CD4-positive, CD25-positive, alpha-beta regulatory T cell (primary cell): ENCODE data around the gene EMC8. TPM values are rescaled to one million over a fixed set of nuclear protein-coding genes. Genes with fewer than 3 reads are reported as not detected.

ENCODE experiments used
- ATAC-seq, 2 donors: fragments of 150-1000 bp; cut with Tn5 transposase; one replicate each; pipeline ENCODE4 v1.10.0; 2021; ENCODE audit warnings: low read depth in 2 of 2, moderate number of reproducible peaks in 2 of 2, moderate library complexity in 1 of 2
- DNase-seq, 3 donors: peaks; one replicate each; pipeline versions ENCODE4 v3.0.0 to v3.0.0-alpha.2; 2012 to 2022; ENCODE audit warnings: mixed read lengths in 1 of 3
- H3K27ac ChIP-seq: one replicate; pipeline ENCODE4 v1.7.0; 2013; ENCODE audit warnings: mild to moderate bottlenecking, low read length; ENCODE audit not compliant: insufficient read depth, poor library complexity, severe bottlenecking
- H3K27me3 ChIP-seq: one replicate; pipeline ENCODE4 v1.7.0; 2013; ENCODE audit warnings: low read length; ENCODE audit not compliant: control insufficient read depth, insufficient read depth
- H3K36me3 ChIP-seq: one replicate; pipeline ENCODE4 v1.7.0; 2013; ENCODE audit warnings: mild to moderate bottlenecking, low read length, moderate library complexity; ENCODE audit not compliant: control insufficient read depth, insufficient read depth
- H3K4me1 ChIP-seq: 2 replicates; pipeline ENCODE4 v1.7.0; 2013; ENCODE audit warnings: mild to moderate bottlenecking, low read length; ENCODE audit not compliant: insufficient read depth, control insufficient read depth, poor library complexity, severe bottlenecking
- H3K4me3 ChIP-seq: one replicate; pipeline ENCODE4 v1.7.0; 2013; ENCODE audit warnings: low read depth, mild to moderate bottlenecking, low read length, moderate library complexity
- H3K9me3 ChIP-seq, 2 experiments: 1 replicate in 1 of 2; 2 replicates in 1 of 2; pipeline ENCODE4 v1.7.0; 2013; ENCODE audit warnings: low read length in 2 of 2, mild to moderate bottlenecking in 1 of 2, moderate library complexity in 1 of 2; ENCODE audit not compliant: control insufficient read depth in 2 of 2
- H3K27ac Mint-ChIP-seq, 3 donors: one replicate each; pipeline ENCODE4 v1.8.0; 2020 to 2022; ENCODE audit warnings: mild to moderate bottlenecking in 3 of 3, mixed read lengths in 3 of 3, moderate library complexity in 2 of 3
- H3K27me3 Mint-ChIP-seq: one replicate; pipeline ENCODE4 v1.8.0; 2022; ENCODE audit warnings: mild to moderate bottlenecking, mixed read lengths
- H3K36me3 Mint-ChIP-seq: one replicate; pipeline ENCODE4 v1.8.0; 2020; ENCODE audit warnings: mixed read lengths
- H3K4me1 Mint-ChIP-seq, 4 donors: one replicate each; pipeline ENCODE4 v1.8.0; 2020 to 2022; ENCODE audit warnings: mixed read lengths in 4 of 4, mild to moderate bottlenecking in 1 of 4
- H3K4me3 Mint-ChIP-seq, 4 donors: one replicate each; pipeline ENCODE4 v1.8.0; 2020 to 2022; ENCODE audit warnings: mild to moderate bottlenecking in 4 of 4, mixed read lengths in 4 of 4, moderate library complexity in 3 of 4
- H3K9me3 Mint-ChIP-seq, 7 donors: one replicate each; pipeline ENCODE4 v1.8.0; 2020 to 2022; ENCODE audit warnings: mixed read lengths in 7 of 7, mild to moderate bottlenecking in 3 of 7, moderate library complexity in 2 of 7
- polyA plus RNA-seq, 4 donors: library from polyadenylated mRNA; unstranded; fragments of 300-500 nt; fragmentation: Illumina TruSeq; gene quantifications; one replicate each; pipeline ENCODE4 v1.2.3, GENCODE V29; 2021
- total RNA-seq: library from RNA; stranded (reverse); gene quantifications from one replicate; pipeline ENCODE4 v1.2.3, GENCODE V29; 2022

Gene EMC8
- total and polyA plus RNA-seq, 5 donors from 2014 or later = 23.7 to 36.9 (median 28.8) TPM

- no peak for DNase-seq
- no peaks in the 10 kb centered on the region for H3K27me3 ChIP-seq
- Mint-ChIP-seq H3K36me3 (peaks cover 50% of the 10 kb centered on the region), H3K4me1 (peaks cover 9 to 38% (median 34%) of the 10 kb centered on the region in 4 donors), H3K4me3 (no peak overlapping the region), H3K27me3 (no peaks in the 10 kb centered on the region), H3K27ac (peak overlapping the region in 1 of 3 donors; percentile 71), H3K9me3 (peaks cover 0 to 3% (median 0%) of the 10 kb centered on the region in 7 donors)
- no peaks in the 10 kb centered on the region for H3K9me3 ChIP-seq
- peaks cover 62% of the 10 kb centered on the region for H3K36me3 ChIP-seq
- no peak overlapping the region for H3K4me3 ChIP-seq
- H3K4me1 ChIP-seq = no peaks in the 10 kb centered on the region
- ATAC-seq = no peak
- no peak overlapping the region for H3K27ac ChIP-seq
Measured at GRCh38 chr16:85788819-85789218, 10.5 kb downstream of the EMC8 start.

GRCh38 chr16:85785927-85786326, 13.4 kb downstream of the EMC8 start:
- DNase-seq = no peak
- H3K9me3 Mint-ChIP-seq = no peaks in the 10 kb centered on the region
- no peaks in the 10 kb centered on the region for H3K27me3 Mint-ChIP-seq
- no peak overlapping the region for H3K4me3 Mint-ChIP-seq
- H3K27ac Mint-ChIP-seq = peak overlapping the region in 1 of 3 donors; percentile 59
- H3K36me3 Mint-ChIP-seq = peaks cover 38% of the 10 kb centered on the region
- Histone ChIP-seq H3K27ac (no peak overlapping the region), H3K9me3 (no peaks in the 10 kb centered on the region), H3K4me3 (no peak overlapping the region), H3K27me3 (no peaks in the 10 kb centered on the region), H3K4me1 (no peaks in the 10 kb centered on the region), H3K36me3 (peaks cover 48% of the 10 kb centered on the region)
- ATAC-seq = no peak
- H3K4me1 Mint-ChIP-seq = peaks cover 9 to 23% (median 20%) of the 10 kb centered on the region in 4 donors

GRCh38 chr16:85784813-85785212, 14.5 kb downstream of the EMC8 start:
- no peaks in the 10 kb centered on the region for H3K27me3 Mint-ChIP-seq
- Histone ChIP-seq H3K4me1 (no peaks in the 10 kb centered on the region), H3K9me3 (no peaks in the 10 kb centered on the region), H3K27ac (no peak overlapping the region), H3K36me3 (peaks cover 58% of the 10 kb centered on the region), H3K27me3 (no peaks in the 10 kb centered on the region), H3K4me3 (no peak overlapping the region)
- DNase-seq (no peak), ATAC-seq (no peak)
- no peak overlapping the region for H3K4me3 Mint-ChIP-seq
- no peak overlapping the region for H3K27ac Mint-ChIP-seq
- no peaks in the 10 kb centered on the region for H3K9me3 Mint-ChIP-seq
- peaks cover 46% of the 10 kb centered on the region for H3K36me3 Mint-ChIP-seq
- H3K4me1 Mint-ChIP-seq = peaks cover 0 to 14% (median 10%) of the 10 kb centered on the region in 4 donors

DNA sequence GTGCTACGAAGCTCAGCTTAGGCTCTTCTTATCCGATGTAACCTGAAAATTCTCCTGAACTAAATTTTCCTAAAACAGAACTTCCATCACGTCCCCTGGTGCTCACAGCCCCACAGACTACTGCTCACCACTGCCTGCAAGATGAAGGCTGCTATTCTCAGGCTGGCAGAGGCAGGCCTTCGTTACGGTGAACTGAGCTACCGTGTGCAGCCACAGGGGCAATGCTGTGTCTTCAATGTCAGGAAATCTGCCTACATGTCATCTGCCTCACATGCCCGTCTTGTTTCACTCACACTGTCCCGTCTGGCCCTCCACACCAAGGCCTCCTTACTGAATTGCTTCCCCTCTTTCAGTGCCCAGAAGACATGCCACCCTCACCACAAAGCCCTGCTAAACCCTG, 15.9 kb downstream of the EMC8 start:
- no peaks in the 10 kb centered on the region for H3K27me3 Mint-ChIP-seq
- H3K36me3 Mint-ChIP-seq = peaks cover 48% of the 10 kb centered on the region
- peaks cover 64% of the 10 kb centered on the region for H3K36me3 ChIP-seq
- H3K4me1 Mint-ChIP-seq = peaks cover 0 to 12% (median 5%) of the 10 kb centered on the region in 4 donors
- H3K4me3 ChIP-seq = no peak overlapping the region
- no peak overlapping the region for H3K27ac ChIP-seq
- no peaks in the 10 kb centered on the region for H3K9me3 ChIP-seq
- H3K9me3 Mint-ChIP-seq = no peaks in the 10 kb centered on the region
- H3K27ac Mint-ChIP-seq = peak overlapping the region in 1 of 3 donors; percentile 13
- no peaks in the 10 kb centered on the region for H3K4me1 ChIP-seq
- no peak overlapping the region for H3K4me3 Mint-ChIP-seq
- H3K27me3 ChIP-seq = no peaks in the 10 kb centered on the region
- ATAC-seq = no peak
- DNase-seq = no peak

GRCh38 chr16:85782451-85782850, 16.9 kb downstream of the EMC8 start:
- H3K27me3 Mint-ChIP-seq = no peaks in the 10 kb centered on the region
- DNase-seq (no peak), ATAC-seq (no peak)
- no peaks in the 10 kb centered on the region for H3K27me3 ChIP-seq
- H3K4me3 ChIP-seq = no peak overlapping the region
- H3K9me3 ChIP-seq = no peaks in the 10 kb centered on the region
- H3K36me3 ChIP-seq = peaks cover 62% of the 10 kb centered on the region
- H3K4me1 ChIP-seq = no peaks in the 10 kb centered on the region
- H3K9me3 Mint-ChIP-seq = no peaks in the 10 kb centered on the region
- no peak overlapping the region for H3K27ac ChIP-seq
- H3K4me3 Mint-ChIP-seq = no peak overlapping the region
- peak overlapping the region in 2 of 3 donors; percentile 42 to 68 for H3K27ac Mint-ChIP-seq
- H3K36me3 Mint-ChIP-seq = peaks cover 51% of the 10 kb centered on the region
- peaks cover 0 to 12% (median 2%) of the 10 kb centered on the region in 4 donors for H3K4me1 Mint-ChIP-seq

DNA sequence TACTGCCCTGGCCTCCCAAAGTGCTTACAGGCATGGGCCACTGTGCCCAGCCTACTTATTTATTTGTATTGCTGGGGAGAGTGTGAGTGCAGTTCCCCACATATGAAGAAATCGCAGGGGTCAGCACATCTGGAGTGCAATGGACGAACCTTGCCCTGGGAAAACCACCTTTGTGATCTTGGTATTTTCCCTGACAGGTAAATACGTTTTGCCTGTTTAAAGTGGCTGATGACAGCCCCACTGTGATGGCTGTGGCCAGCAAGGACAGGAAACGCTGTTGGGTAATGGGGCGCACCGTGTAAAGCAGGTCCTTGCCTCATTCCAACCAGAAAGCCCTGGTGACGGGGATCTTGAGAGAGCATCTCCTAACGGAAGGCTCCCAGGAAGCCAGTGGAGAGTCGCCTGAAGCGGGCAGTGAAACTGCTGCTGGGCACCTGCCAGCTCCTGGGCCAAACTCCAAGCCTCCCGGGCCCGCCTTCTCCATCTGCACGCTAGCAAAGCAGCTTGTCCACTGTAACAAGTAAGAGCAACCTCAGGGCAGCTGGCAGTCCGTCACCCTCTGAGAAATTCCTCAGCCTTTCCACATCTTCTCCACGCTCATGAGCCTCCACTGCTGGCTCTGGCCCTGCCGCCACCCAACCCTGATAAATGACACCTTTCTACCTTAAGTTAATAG, 17.5 kb downstream of the EMC8 start:
- no peak for DNase-seq
- H3K27me3 Mint-ChIP-seq = no peaks in the 10 kb centered on the region
- H3K36me3 Mint-ChIP-seq = peaks cover 51% of the 10 kb centered on the region
- no peak for ATAC-seq
- Histone ChIP-seq H3K4me3 (no peak overlapping the region), H3K27ac (no peak overlapping the region), H3K9me3 (no peaks in the 10 kb centered on the region), H3K27me3 (no peaks in the 10 kb centered on the region), H3K4me1 (no peaks in the 10 kb centered on the region), H3K36me3 (peaks cover 56% of the 10 kb centered on the region)
- H3K27ac Mint-ChIP-seq = no peak overlapping the region
- peaks cover 0 to 12% (median 2%) of the 10 kb centered on the region in 4 donors for H3K4me1 Mint-ChIP-seq
- no peaks in the 10 kb centered on the region for H3K9me3 Mint-ChIP-seq
- H3K4me3 Mint-ChIP-seq = no peak overlapping the region

DNA sequence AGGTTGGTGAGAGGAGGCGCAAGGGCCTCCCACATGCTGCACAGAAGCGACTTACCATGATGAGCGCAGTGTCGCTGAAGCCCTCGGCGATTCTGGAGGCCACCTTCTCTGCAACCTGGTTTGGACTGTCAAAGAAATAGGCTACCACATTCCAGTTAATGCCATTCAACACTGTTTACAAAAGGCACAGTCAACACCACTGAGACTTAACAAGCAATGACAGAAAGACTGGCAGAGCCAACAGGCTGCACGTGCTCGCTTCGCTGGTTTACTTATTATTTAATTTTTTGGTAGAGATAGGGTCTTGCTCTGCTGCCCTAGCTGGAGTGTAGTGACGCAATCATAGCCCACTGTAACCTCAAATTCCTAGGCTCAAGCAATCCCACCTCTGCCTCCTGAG, 18.2 kb downstream of the EMC8 start:
- Mint-ChIP-seq H3K27me3 (no peaks in the 10 kb centered on the region), H3K36me3 (peaks cover 46% of the 10 kb centered on the region), H3K4me1 (peaks cover 0 to 12% (median 2%) of the 10 kb centered on the region in 4 donors), H3K27ac (no peak overlapping the region), H3K4me3 (no peak overlapping the region), H3K9me3 (no peaks in the 10 kb centered on the region)
- DNase-seq (no peak), ATAC-seq (no peak)
- Histone ChIP-seq H3K27ac (no peak overlapping the region), H3K9me3 (no peaks in the 10 kb centered on the region), H3K4me1 (no peaks in the 10 kb centered on the region), H3K27me3 (no peaks in the 10 kb centered on the region), H3K4me3 (no peak overlapping the region), H3K36me3 (peaks cover 52% of the 10 kb centered on the region)

DNA sequence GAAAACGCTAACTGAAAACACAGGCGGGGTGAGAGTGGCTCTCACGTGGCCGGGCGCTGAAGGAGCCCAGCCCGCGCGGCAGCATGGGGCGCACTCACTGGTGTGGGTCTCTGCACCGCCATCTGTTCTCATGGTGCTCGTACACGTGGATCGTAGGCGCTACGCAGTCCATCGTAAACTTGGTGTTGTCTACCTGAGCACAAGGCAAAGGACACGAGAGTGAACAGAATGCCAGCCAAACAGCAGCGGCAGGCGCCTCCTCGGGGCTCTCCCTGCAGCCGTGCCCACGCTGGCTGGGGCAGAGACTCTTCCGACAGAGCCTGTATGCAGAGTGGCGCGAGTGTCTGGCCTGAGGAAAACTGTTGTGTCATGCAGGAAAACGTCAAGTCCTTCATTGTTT, 19.1 kb downstream of the EMC8 start:
- H3K36me3 Mint-ChIP-seq = peaks cover 38% of the 10 kb centered on the region

More for the DNA sequence above, 19.1 kb downstream of the EMC8 start:
- H3K4me1 ChIP-seq = no peaks in the 10 kb centered on the region
- ATAC-seq (no peak), DNase-seq (no peak)
- peaks cover 46% of the 10 kb centered on the region for H3K36me3 ChIP-seq
- no peaks in the 10 kb centered on the region for H3K27me3 ChIP-seq
- no peak overlapping the region for H3K27ac ChIP-seq
- peak overlapping the region in 1 of 3 donors; percentile 62 for H3K27ac Mint-ChIP-seq
- H3K9me3 ChIP-seq = no peaks in the 10 kb centered on the region
- no peak overlapping the region for H3K4me3 Mint-ChIP-seq
- H3K4me3 ChIP-seq = no peak overlapping the region
- H3K4me1 Mint-ChIP-seq = peaks cover 0 to 6% (median 2%) of the 10 kb centered on the region in 4 donors
- H3K27me3 Mint-ChIP-seq = no peaks in the 10 kb centered on the region
- no peaks in the 10 kb centered on the region for H3K9me3 Mint-ChIP-seq
